GM10248 (cell line): Measurements from ENCODE around the gene STX1A.
A peak's percentile ranks its signal among the peaks of the same experiment; 100 is the strongest.

ENCODE experiments used
- CTCF ChIA-PET: fragments of 300-600 bp; sonication (Branson Sonifier 250); formaldehyde crosslinking; extraction: SDS; loops from one replicate; lab custom pipeline; 2021; ENCODE audit warnings: antibody characterized with exemption; lab: Yijun Ruan, JAX
- POLR2A ChIA-PET: fragments of 350-650 bp; sonication (Branson Sonifier 250); formaldehyde crosslinking; extraction: SDS; loops from one replicate; lab custom pipeline; 2020; ENCODE audit warnings: antibody characterized with exemption; lab: Yijun Ruan, JAX
- DNase-seq: peaks from one replicate; pipeline ENCODE4 v3.0.0; 2012; ENCODE audit errors: extremely low spot score
- CTCF ChIP-seq: IDR thresholded peaks from 2 replicates; pipeline ENCODE4 v1.5.1; 2012; ENCODE audit warnings: mild to moderate bottlenecking, low read depth; ENCODE audit errors: extremely low read depth, missing control alignments, control extremely low read depth

The STX1A gene

DNA sequence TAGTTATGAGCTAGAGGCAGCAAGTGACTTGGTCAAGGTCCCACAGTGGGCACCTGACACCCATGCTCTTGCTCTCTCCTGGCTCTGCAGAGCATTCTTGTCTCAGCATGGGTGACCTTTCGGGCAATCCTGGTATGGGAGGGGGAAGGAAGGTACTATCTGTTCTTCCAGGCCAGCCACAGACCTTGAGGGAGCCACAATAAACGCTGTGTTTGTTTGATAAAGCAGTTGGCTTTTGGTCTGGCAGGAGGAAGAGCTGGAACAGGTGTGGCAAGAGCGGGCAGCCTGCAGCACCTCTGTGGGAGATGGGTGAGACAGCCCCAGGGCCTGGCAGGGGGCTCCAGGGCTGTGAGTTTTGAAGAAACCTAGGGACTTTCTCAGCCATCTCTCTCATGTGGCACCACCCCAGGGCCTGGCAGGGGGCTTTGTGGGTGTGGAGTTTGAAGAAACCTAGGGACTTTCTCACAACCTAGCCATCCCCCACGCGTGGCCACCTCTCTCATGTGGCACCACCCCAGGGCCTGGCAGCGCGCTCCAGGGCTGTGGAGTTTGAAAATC, 39.2 kb upstream of the STX1A start:
- TF ChIP-seq CTCF, result no peak
- CTCF ChIA-PET, result interaction anchor here (1.1 kb wide), 1 partner anchor 24 kb away, joined by 3 read pairs; no protein-coding TSS in a partner anchor
- no peak for DNase-seq
- POLR2A ChIA-PET, result interaction anchor here (0.7 kb wide), 1 partner anchor 552 kb away, joined by 3 read pairs; no protein-coding TSS in a partner anchor

GRCh38 chr7:73749931-73750776, 30.7 kb upstream of the STX1A start:
- ChIA-PET CTCF (no interaction called here), POLR2A (no interaction called here)
- no peak for DNase-seq
- no peak for TF ChIP-seq CTCF

DNA sequence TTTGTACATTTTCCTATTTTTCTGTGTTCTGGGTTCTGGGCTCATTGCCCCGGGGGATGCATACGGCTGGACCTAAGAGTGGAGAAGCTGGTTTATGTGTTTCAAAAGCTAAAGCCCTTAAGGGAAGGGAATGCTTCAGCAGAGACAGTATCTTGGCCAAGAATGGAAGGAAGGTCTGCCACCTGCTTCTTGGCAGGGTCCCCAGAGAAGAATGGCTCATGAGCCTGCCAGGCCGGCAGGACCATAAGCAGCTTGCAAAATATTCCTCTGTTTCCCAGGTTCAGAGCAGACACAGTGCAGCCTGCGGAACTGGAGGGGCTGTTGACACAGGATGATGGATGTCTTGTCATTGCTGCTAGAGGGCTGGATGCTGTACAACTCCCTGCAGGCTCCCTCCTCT, 26.9 kb upstream of the STX1A start:
- POLR2A ChIA-PET, result no interaction called here
- DNase-seq, result no peak
- CTCF ChIA-PET, result interaction anchor here (1.0 to 1.3 kb wide), 2 partner anchors 12 to 21 kb away, joined by 3 read pairs; no protein-coding TSS in a partner anchor
- no peak for TF ChIP-seq CTCF

DNA sequence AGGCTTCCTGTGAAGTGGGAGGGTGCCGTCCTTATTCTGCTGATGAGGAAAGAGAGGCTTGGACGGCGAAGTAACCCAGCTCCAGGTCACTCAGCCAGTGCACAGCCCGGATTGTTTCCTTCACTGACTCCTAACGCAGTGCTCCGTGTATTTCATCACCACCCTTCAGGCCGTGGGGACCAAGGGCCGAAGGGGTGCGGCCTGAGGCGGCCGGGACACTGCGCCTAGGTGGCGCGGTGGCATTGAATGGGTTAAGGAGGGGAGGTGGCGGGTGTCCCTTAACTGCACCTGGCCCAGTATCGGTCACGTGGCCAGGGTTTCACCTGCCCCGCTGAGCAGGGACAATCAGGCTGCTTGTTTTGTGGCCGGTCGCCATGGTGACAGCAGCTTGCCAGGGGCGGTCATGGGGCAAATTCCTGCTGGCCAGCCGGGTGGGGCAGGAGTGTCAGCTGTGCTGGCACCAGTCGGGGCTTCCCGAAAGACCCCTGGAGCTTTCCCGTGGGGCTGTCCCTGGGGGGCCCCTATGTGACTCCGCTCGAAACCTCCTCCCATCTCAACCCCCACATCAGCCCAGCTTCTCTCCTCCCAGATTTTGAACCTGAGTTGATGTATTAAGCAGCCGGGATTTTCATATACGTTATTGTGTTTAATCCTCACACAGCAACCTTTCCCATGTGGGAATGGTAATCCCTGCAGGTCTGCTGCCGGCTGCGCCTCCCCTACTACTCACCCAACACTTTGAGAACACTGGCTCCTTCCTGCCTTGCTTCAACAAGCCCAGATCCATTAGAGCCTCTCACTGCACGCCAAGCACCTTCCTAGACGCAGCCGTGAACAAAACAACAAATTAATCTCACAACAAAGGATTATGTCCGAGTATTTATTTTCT, 23.5 kb upstream of the STX1A start:
- no peak for TF ChIP-seq CTCF
- POLR2A ChIA-PET, result no interaction called here
- CTCF ChIA-PET, result interaction anchor here (0.7 to 1.9 kb wide), 3 partner anchors 9 to 136 kb away, joined by 3 to 5 read pairs (median 4); no protein-coding TSS in a partner anchor
- DNase-seq, result peak; percentile 31

DNA sequence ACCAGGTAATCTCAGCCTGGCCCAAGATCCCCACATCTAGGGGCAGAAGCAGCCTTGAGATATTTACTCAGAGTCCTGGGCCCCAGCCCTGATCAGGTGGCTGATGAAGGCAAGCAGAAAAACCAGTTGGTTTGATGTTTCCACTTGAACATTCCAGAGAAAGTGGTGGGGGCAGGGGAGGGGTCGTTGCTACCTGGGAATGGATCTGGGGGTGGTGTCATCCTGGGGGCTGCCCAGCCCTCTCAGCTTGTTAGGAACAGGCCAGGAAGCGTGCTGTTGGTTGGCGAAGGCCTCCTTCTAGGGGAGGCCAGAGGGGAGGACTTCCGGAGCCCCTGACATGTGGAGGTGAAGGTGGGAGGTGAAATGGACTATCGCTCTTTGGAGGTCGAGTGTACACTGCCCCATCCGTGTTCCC, 22.9 kb upstream of the STX1A start:
- peak; percentile 13 for DNase-seq
- CTCF ChIA-PET, result interaction anchor here (0.7 to 1.5 kb wide), 2 partner anchors 16 to 128 kb away, joined by 3 to 4 read pairs; no protein-coding TSS in a partner anchor
- POLR2A ChIA-PET, result no interaction called here
- no peak for TF ChIP-seq CTCF

DNA sequence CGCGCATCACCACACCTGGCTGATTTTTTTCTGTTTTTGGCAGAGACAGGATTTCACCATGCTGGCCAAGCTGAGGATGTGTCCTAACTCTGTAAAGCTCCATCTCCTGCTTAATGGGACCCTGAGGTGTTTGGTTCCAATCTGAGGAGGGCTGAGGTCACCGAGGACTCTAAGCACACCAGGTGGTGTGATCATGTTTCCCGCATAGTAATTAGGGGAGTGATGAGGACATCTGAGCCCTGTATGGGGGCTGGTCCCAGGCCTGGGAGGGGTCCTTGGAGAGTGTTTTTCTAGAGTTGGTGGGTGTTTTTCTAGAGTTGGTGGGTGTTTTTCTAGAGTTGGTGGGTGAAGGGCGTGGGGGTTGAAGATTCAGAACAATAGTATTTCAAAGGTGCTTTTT, 22.1 kb upstream of the STX1A start:
- CTCF ChIA-PET, result interaction anchor here (0.7 to 2.2 kb wide), 2 partner anchors 16 to 135 kb away, joined by 3 to 7 read pairs; no protein-coding TSS in a partner anchor
- POLR2A ChIA-PET, result no interaction called here
- DNase-seq, result peak; percentile 26

More for the DNA sequence above, 22.1 kb upstream of the STX1A start:
- no peak for TF ChIP-seq CTCF
